G401 (cell line): ENCODE measurements around the gene RNF182. TPM values are rescaled to one million over a fixed set of nuclear protein-coding genes. Genes with fewer than 3 reads are reported as not detected.
A peak's percentile ranks its signal among the peaks of the same experiment; 100 is the strongest.
"Not testable (repeated sequence)": the region's sequence is repeated elsewhere in the genome, so short reads cannot be mapped to it uniquely, and the experiment has no call there.

Experiments used
- DNase-seq: peaks from one replicate; pipeline ENCODE4 v3.0.0-alpha.2; 2015; ENCODE audit warnings: low spot score
- in situ Hi-C: cut with HindIII; loops from 2 replicates; pipeline ENCODE4 v1.10.0; 2016; ENCODE audit warnings: low sequenced_read_pairs, mixed read lengths
- total RNA-seq: library from RNA; depleted of rRNA; stranded (reverse); fragments of >200 nt; shearing (Covaris generic); gene quantifications from 2 replicates; pipeline ENCODE4 v1.2.3, GENCODE V29; 2014; rRNA removed

RNF182 gene
- total RNA-seq, 1 experiment from 2014 or later: 1.9 TPM

DNA sequence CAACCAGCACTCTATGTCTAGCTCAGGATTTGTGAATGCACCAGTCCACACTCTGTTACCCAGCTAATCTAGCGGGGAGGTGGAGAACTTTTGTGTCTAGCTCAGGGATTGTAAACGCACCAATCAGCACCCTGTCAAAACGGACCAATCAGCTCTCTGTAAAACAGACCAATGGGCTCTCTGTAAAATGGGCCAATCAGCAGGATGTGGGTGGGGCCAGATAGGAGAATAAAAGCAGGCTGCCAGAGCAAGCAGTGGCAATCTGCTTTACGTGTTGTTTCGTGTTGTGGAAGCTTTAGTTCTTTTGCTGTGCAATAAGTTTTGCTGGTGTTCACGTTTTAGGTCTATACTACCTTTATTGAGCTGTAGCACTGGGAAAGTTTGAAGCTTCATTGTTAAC is 93.8 kb downstream of the RNF182 start:
- in situ Hi-C loops, DNase-seq: not testable (repeated sequence)

DNA sequence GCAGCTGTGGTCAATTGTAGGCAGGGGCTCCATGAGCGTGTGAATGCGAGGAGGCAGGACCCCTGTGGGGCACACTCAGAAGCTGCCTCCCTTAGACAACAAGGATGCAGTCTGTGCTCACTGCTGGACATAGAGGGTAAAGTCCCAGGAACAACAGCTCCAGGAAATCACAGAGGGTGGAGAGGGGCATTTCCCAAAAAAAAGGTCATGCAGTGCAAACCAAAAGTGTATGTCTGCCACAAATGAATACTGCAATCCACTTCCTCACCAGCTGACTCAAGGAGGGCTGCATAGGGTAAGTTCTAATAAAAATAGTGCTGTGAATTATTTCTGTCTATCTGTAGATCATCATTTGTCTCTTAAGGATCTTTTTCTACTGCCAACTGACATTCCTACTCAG is 95.8 kb downstream of the RNF182 start:
- in situ Hi-C loops: no loop called here
- DNase-seq: no peak

DNA sequence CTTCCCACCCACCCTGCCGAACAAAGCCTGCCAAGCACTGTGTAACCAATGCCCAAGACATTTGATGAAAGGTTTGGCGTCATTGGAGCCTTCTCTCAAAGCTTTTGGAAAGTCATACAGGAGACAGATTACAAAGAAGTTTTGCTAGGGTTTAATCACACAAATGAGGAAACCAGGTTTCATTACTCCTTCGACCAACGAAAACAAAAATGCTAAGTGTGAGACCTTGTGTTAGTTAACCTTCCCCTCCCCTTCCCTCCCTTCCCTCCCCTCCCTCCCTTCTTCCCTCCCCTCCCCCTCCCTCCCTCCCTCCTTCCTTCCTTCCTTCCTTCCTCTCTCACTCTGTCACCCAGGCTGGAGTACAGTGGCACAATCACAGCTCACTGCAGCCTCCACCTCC is 96.7 kb downstream of the RNF182 start:
- DNase-seq: no peak
- in situ Hi-C loops: no loop called here

DNA sequence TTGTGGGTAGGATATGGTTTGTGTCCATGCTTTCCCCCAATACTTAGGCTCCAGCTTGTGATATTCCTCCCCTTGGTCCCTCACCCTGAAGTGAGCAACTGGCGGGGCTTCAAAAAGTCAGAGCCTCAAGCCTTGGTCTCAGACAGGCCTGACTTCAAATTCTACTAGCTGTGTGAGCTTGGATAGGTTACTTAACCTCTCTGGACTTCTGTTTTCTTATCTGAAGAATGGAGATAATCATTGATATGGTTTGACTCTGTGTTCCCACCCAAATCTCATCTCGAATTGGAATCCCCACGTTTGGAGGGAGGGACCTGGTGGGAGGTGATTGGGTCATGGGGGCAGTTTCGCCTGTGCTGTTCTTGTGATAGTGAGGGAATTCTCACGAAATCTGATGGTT is 97.9 kb downstream of the RNF182 start:
- in situ Hi-C loops: no loop called here
- no peak for DNase-seq

DNA sequence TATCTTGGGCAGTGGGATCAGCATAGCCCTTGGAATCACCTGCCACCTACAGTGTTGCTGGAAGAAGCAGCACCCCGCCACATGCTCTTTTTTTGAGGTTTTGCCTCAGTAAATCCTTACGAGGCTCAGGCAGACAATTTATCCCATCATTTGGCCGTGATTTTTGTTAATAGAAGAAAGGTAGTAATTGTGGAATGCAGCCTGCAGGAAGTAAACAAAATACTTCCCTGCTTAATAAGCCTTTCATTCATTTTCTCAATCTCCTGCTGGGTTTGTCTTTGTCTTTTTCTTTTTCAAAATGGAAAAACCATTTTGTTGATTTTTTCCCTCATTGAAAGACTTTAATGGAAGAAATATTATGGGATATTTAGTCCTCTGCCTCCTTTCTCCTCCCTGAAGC is 99.1 kb downstream of the RNF182 start:
- in situ Hi-C loops: no loop called here
- no peak for DNase-seq

DNA sequence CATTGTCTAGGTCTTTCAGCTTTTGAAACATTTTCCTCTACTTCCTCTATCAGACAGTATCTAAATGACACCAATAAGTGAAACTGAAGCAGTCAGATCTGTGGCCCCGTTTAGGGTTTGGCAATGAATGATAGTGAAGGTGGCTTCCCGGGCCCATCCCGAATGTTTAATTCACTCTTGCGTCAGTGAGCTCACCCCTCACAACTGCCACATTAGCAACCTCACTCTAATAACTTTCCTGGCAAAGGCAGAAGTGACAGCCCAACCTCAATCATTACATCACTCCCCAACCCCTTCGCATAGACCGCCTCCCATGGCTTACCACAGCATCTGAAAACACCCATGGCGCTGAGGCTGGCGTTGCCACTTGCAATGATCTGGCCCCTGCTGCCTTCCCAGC is 100.4 kb downstream of the RNF182 start:
- in situ Hi-C loops: no loop called here
- DNase-seq: no peak

DNA sequence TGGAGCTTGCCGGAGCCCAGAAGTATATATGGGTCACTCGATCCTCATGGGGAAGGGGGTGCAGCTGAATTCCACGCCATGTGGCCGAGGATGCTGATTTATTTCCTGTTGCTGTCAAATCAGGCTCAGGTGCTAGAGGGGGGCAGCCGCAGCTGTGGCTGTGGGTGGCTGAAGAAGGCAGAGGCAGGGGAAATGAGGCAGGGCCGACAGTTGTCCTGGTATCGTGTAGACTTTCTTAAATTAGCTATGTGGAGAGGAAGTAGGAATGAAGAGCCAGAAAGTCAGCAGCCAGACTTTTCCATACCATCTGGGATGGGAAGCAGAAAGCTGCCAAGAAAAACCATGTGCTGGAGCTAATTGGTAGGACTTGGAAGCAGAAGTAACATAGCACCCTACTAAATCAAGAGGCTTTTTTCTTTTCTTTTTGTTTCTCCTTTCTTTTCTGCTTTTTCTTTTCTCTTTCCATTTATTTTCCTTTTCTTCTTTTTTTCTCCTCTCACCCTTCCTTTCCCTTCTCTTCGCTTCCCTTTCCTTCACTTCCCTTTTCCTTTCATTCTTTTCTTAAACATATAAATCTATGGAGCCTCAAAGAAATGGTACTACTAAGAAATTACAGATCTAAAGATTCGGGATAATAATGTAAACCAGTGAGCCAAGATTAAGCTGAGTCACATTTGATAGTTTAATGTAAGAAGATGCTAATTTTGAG is 102.2 kb downstream of the RNF182 start:
- in situ Hi-C loops: no loop called here

DNA sequence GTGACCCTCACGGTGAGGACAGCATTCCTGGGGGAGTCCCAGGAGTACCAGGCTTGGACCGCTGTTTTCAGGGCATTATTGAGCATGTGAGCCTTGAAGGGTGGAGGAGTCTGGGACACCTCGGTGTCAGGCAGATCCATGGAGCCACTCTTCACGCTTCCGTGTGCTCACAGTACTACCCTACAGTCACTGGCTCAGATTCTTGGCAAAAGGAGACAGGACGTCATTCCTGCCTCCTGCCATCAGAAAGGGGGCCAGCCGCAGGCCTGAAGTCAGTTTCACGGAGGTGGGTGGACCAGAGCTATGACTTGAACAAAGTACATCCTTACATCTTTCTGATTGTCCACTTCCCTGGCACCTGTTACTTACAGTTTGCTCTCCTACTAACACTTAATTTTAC is 103.9 kb downstream of the RNF182 start:
- peak; percentile 77 for DNase-seq
- in situ Hi-C loops: no loop called here

More for the DNA sequence above, 102.2 kb downstream of the RNF182 start:
- peak; percentile 96 for DNase-seq

DNA sequence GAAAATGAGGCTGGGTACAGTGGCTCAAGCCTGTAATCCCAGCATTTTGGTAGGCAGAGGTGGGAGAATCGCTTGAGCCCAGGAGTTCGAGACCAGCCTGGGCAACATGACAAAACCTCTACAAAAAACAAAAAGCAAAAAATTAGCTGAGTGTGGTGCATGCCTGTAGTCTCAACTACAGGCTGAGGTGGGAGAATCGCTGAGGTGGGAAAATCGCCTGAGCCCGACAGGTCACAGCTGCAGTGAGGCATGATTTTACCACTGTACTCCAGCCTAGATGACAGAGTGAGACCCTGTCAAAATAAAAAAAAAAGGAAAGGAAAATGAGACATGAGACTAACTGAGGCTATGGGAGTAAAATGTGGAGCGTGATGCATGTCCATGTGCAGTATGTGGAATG is 104.9 kb downstream of the RNF182 start:
- no peak for DNase-seq
- in situ Hi-C loops: no loop called here

Other genes with a start within 250 kb of the RNF182 start
- gene RANBP9, start 213.1 kb upstream of the RNF182 start, total RNA-seq: 20.7 and 36.3 TPM in 2 replicates
- gene MCUR1, start 110.4 kb upstream of the RNF182 start, total RNA-seq: 28.2 and 28.8 TPM in 2 replicates
- 0.12 and 0.14 TPM in 2 replicates for gene CD83, start 192.8 kb downstream of the RNF182 start, total RNA-seq